ENCODE measurements around the gene RNF13.

Gene RNF13

GRCh38 chr3:149844091-149844490 lies 31.1 kb downstream of the RNF13 start:
- DNase-seq (ENCODE audit: low spot score): no peak
- TF ChIP-seq, protein P1, sequence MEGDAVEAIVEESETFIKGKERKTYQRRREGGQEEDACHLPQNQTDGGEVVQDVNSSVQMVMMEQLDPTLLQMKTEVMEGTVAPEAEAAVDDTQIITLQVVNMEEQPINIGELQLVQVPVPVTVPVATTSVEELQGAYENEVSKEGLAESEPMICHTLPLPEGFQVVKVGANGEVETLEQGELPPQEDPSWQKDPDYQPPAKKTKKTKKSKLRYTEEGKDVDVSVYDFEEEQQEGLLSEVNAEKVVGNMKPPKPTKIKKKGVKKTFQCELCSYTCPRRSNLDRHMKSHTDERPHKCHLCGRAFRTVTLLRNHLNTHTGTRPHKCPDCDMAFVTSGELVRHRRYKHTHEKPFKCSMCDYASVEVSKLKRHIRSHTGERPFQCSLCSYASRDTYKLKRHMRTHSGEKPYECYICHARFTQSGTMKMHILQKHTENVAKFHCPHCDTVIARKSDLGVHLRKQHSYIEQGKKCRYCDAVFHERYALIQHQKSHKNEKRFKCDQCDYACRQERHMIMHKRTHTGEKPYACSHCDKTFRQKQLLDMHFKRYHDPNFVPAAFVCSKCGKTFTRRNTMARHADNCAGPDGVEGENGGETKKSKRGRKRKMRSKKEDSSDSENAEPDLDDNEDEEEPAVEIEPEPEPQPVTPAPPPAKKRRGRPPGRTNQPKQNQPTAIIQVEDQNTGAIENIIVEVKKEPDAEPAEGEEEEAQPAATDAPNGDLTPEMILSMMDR (IDR thresholded peaks at IDR 0.05; ENCODE audit: borderline replicate concordance, control extremely low read depth, extremely low read depth, insufficient read depth, missing control alignments): no peak
- in situ Hi-C loops (cut with MboI; ENCODE audit: low sequenced_read_pairs, unreplicated experiment): no loop called here

DNA sequence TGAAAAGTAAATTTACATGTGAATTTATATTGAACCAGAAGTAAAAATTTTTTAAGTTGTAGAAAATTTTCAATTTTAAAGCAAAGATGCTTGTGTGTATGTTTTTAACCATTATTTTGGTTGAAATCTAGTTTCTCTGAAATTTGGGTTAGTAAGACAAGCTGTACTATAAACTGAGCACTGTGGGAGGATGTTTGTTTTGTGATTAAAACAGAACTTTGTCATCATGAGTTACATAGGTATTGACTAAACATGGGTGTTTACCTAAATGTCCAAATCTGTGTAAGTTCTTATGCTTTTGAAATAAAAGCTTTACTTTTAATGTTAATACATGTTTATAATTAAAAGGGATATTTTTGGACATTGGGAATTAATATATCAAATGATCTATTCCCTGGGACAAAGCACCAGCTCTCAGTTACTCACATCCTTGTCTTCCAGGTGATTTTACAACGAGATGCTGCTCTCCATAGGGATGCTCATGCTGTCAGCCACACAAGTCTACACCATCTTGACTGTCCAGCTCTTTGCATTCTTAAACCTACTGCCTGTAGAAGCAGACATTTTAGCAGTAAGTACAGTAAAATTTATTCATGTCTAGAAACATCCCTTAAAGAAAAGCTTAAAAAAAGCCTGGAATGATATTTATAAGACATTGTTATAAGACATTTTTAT lies 32.7 kb downstream of the RNF13 start:
- TF ChIP-seq, protein P1 (IDR thresholded peaks at IDR 0.05; ENCODE audit: borderline replicate concordance, control extremely low read depth, extremely low read depth, insufficient read depth, missing control alignments): no peak
- in situ Hi-C loops (cut with MboI; ENCODE audit: low sequenced_read_pairs, unreplicated experiment): no loop called here
- DNase-seq (ENCODE audit: low spot score): no peak

DNA sequence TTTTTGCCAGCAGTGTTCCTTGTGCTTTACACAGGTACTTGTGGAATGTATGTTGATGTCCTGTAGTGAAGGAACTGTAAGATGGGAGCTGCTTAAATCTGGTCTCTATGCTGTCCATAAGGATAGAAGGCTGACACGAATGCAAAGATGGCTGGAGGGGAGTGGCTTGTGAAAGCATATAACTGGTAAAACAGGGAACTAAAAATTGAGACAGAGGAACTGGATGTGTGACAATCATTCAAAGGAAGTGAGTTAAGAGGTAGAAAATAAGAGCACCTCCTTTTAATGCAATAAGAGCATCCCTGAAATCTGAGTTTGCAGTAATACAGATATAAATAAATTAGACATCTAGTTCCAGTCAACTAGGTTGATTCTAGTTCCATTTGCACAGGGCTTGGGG lies 35.2 kb downstream of the RNF13 start:
- in situ Hi-C loops (cut with MboI; ENCODE audit: low sequenced_read_pairs, unreplicated experiment): no loop called here
- TF ChIP-seq, protein P1 (IDR thresholded peaks at IDR 0.05; ENCODE audit: borderline replicate concordance, control extremely low read depth, extremely low read depth, insufficient read depth, missing control alignments): no peak

GRCh38 chr3:149848688-149849087 lies 35.7 kb downstream of the RNF13 start:
- no peak for DNase-seq (ENCODE audit: low spot score)
- TF ChIP-seq, protein P1 (IDR thresholded peaks at IDR 0.05; ENCODE audit: borderline replicate concordance, control extremely low read depth, extremely low read depth, insufficient read depth, missing control alignments): no peak
- in situ Hi-C loops (cut with MboI; ENCODE audit: low sequenced_read_pairs, unreplicated experiment): no loop called here

More for the DNA sequence above, 35.2 kb downstream of the RNF13 start:
- DNase-seq (ENCODE audit: low spot score): no peak

GRCh38 chr3:149850787-149851584 lies 38.0 kb downstream of the RNF13 start:
- TF ChIP-seq, protein P1 (IDR thresholded peaks at IDR 0.05; ENCODE audit: borderline replicate concordance, control extremely low read depth, extremely low read depth, insufficient read depth, missing control alignments): no peak
- no peak for DNase-seq (ENCODE audit: low spot score)
- in situ Hi-C loops (cut with MboI; ENCODE audit: low sequenced_read_pairs, unreplicated experiment): no loop called here

GRCh38 chr3:149858911-149859310 lies 45.9 kb downstream of the RNF13 start:
- DNase-seq (ENCODE audit: low spot score): no peak
- in situ Hi-C loops (cut with MboI; ENCODE audit: low sequenced_read_pairs, unreplicated experiment): no loop called here
- TF ChIP-seq, protein P1 (IDR thresholded peaks at IDR 0.05; ENCODE audit: borderline replicate concordance, control extremely low read depth, extremely low read depth, insufficient read depth, missing control alignments): no peak
